ENCODE data around the gene SBK3. TPM values are rescaled to one million over a fixed set of nuclear protein-coding genes. Genes with fewer than 3 reads are reported as not detected.
A peak's percentile ranks its signal among the peaks of the same experiment; 100 is the strongest.

The SBK3 gene
- total RNA-seq, 1 experiment from 2014 or later, result 2.4 TPM

- Mint-ChIP-seq H3K4me1 (ENCODE audit: low read depth, unreplicated experiment) (peaks cover 14% of the 10 kb centered on the region), H3K9me3 (ENCODE audit: unreplicated experiment) (no peaks in the 10 kb centered on the region), H3K27ac (ENCODE audit: unreplicated experiment) (no peak overlapping the region), H3K27me3 (ENCODE audit: insufficient read depth, unreplicated experiment) (no peaks in the 10 kb centered on the region), H3K36me3 (ENCODE audit: insufficient read depth, unreplicated experiment) (peaks cover 24% of the 10 kb centered on the region), H3K4me3 (ENCODE audit: unreplicated experiment) (peak overlapping the region; percentile 33)
- Histone ChIP-seq H3K4me1 (peaks cover 5% of the 10 kb centered on the region; the same call in 1 of the 2 replicates), H3K27me3 (replicated peaks; ENCODE audit: control insufficient read depth, insufficient read depth, low read length) (no peaks in the 10 kb centered on the region), H3K9me3 (no peaks in the 10 kb centered on the region), H3K4me3 (ENCODE audit: low read depth, low read length) (no peak overlapping the region), H3K36me3 (ENCODE audit: control insufficient read depth, insufficient read depth, low read length) (no peaks in the 10 kb centered on the region)
- intact Hi-C loops (cut with micrococcal nuclease; ENCODE audit: unreplicated experiment), result no loop called here
- no TSS peak for BruUV-seq (replicated peaks)
- no peak for DNase-seq
- ChIA-PET POLR2A (interaction anchor here (0.6 kb wide), 2 partner anchors 15 to 30 kb away, joined by 4 to 14 read pairs; no protein-coding TSS in a partner anchor), CTCF (interaction anchor here (0.6 to 0.7 kb wide), 2 partner anchors 9 to 485 kb away, joined by 4 to 8 read pairs; no protein-coding TSS in a partner anchor)
- TF ChIP-seq CTCF (IDR thresholded peaks at IDR 0.05; ENCODE audit: insufficient read depth in 1 of 2, low read depth in 1 of 2, low read length in 1 of 2, severe bottlenecking in 1 of 2, unreplicated experiment in 1 of 2), result no peak
Observed at GRCh38 chr19:55588738-55589137, 43.4 kb upstream of the SBK3 start.

DNA sequence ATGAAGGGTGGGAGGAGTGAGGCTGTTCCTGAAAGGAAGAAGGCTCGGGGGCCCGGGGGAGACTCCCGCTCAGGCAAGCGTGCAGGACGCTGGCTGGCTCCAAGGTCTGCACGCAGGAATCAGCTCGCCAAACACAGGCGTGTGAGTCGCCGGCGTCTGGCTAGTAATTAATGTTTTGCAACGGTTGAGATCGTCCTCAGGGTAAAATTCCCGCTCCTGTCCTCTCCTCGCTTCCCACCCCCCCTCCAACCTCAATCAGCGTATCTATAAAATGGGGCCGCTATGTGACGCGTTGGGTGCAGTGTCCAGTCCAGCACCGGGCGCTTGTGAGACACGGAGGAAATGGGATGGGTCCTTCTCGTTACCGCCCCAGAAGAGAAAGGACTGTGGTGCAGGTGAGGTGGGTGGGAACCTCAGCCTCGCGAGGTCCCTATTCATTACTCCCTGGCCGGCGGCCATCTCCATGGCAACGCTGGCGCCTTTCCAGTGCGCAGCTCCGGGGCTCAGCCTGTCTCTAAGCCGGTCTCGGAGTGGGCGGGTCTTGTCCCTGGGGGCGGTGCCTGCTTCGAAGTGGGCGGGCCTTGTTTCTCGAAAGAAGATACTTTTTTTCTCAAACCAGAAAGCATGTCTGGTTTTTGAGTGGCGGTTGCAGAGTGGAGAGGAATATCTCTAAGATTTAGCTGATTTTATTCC, 41.8 kb upstream of the SBK3 start:
- H3K4me3 Mint-ChIP-seq (ENCODE audit: unreplicated experiment), result peak overlapping the region; percentile 75
- H3K9me3 Mint-ChIP-seq (ENCODE audit: unreplicated experiment), result no peaks in the 10 kb centered on the region
- no peaks in the 10 kb centered on the region for H3K9me3 ChIP-seq
- TSS peak; percentile 84 for BruUV-seq (replicated peaks)
- POLR2A ChIA-PET, result interaction anchor here (0.8 to 2.9 kb wide), 3 partner anchors 12 to 125 kb away, joined by 4 to 21 read pairs (median 4); partner anchors contain the start of genes FIZ1, ISOC2, ZNF524 and ZNF865
- CTCF ChIA-PET, result interaction anchor here (1.0 to 1.4 kb wide), 4 partner anchors 12 to 75 kb away, joined by 3 to 5 read pairs (median 4); partner anchors contain the start of gene FIZ1
- no peak for TF ChIP-seq CTCF (IDR thresholded peaks at IDR 0.05; ENCODE audit: insufficient read depth in 1 of 2, low read depth in 1 of 2, low read length in 1 of 2, severe bottlenecking in 1 of 2, unreplicated experiment in 1 of 2)
- peak overlapping the region; percentile 42 for H3K4me3 ChIP-seq (ENCODE audit: low read depth, low read length)
- H3K36me3 Mint-ChIP-seq (ENCODE audit: insufficient read depth, unreplicated experiment), result peaks cover 24% of the 10 kb centered on the region
- peak; percentile 98 for DNase-seq
- peaks cover 11% of the 10 kb centered on the region for H3K4me1 ChIP-seq
- intact Hi-C loops (cut with micrococcal nuclease; ENCODE audit: unreplicated experiment), result loop anchor here (1.0 kb wide), 1 partner anchor 12 kb away; the partner anchor contains the start of gene FIZ1
- peak overlapping the region; percentile 81 for H3K27ac Mint-ChIP-seq (ENCODE audit: unreplicated experiment)
- H3K27me3 Mint-ChIP-seq (ENCODE audit: insufficient read depth, unreplicated experiment), result no peaks in the 10 kb centered on the region
- H3K27me3 ChIP-seq (replicated peaks; ENCODE audit: control insufficient read depth, insufficient read depth, low read length), result no peaks in the 10 kb centered on the region
- H3K4me1 Mint-ChIP-seq (ENCODE audit: low read depth, unreplicated experiment), result peaks cover 16% of the 10 kb centered on the region
- no peaks in the 10 kb centered on the region for H3K36me3 ChIP-seq (ENCODE audit: control insufficient read depth, insufficient read depth, low read length)

GRCh38 chr19:55585658-55586339, 40.5 kb upstream of the SBK3 start:
- Mint-ChIP-seq H3K27ac (ENCODE audit: unreplicated experiment) (peak overlapping the region; percentile 40), H3K36me3 (ENCODE audit: insufficient read depth, unreplicated experiment) (peaks cover 28% of the 10 kb centered on the region), H3K4me1 (ENCODE audit: low read depth, unreplicated experiment) (peaks cover 27% of the 10 kb centered on the region), H3K9me3 (ENCODE audit: unreplicated experiment) (no peaks in the 10 kb centered on the region), H3K27me3 (ENCODE audit: insufficient read depth, unreplicated experiment) (no peaks in the 10 kb centered on the region), H3K4me3 (ENCODE audit: unreplicated experiment) (peak overlapping the region; percentile 75)
- TF ChIP-seq CTCF (IDR thresholded peaks at IDR 0.05; ENCODE audit: insufficient read depth in 1 of 2, low read depth in 1 of 2, low read length in 1 of 2, severe bottlenecking in 1 of 2, unreplicated experiment in 1 of 2), result no peak
- peak overlapping the region; percentile 29 for H3K4me3 ChIP-seq (ENCODE audit: low read depth, low read length)
- H3K4me1 ChIP-seq, result peaks cover 20% of the 10 kb centered on the region
- H3K9me3 ChIP-seq, result no peaks in the 10 kb centered on the region
- intact Hi-C loops (cut with micrococcal nuclease; ENCODE audit: unreplicated experiment), result no loop called here
- DNase-seq, result peak; percentile 61 to 70
- POLR2A ChIA-PET, result interaction anchor here (0.6 to 2.9 kb wide), 3 partner anchors 14 to 1953 kb away, joined by 3 to 21 read pairs (median 3); partner anchors contain the start of genes FIZ1 and ZNF524
- CTCF ChIA-PET, result interaction anchor here (0.6 to 1.0 kb wide), 2 partner anchors 52 to 54 kb away, joined by 3 read pairs; no protein-coding TSS in a partner anchor
- no peaks in the 10 kb centered on the region for H3K27me3 ChIP-seq (replicated peaks; ENCODE audit: control insufficient read depth, insufficient read depth, low read length)
- no peaks in the 10 kb centered on the region for H3K36me3 ChIP-seq (ENCODE audit: control insufficient read depth, insufficient read depth, low read length)
- BruUV-seq (replicated peaks), result no TSS peak

Measured in Caco-2 (cell line).